GM12872 (cell line): Measurements from ENCODE around the gene TIAM1.

Experiments used
- CTCF ChIP-seq: IDR thresholded peaks from 3 replicates; pipeline ENCODE4 v1.5.1; 2011; ENCODE audit warnings: low read depth, mild to moderate bottlenecking, low read length, moderate library complexity; ENCODE audit not compliant: insufficient read depth

The TIAM1 gene

GRCh38 chr21:31310750-31311149, 33.3 kb downstream of the TIAM1 start:
- TF ChIP-seq CTCF = no peak

- no peak for TF ChIP-seq CTCF
These were observed 35.5 kb downstream of the TIAM1 start for GRCh38 chr21:31308584-31308983.

GRCh38 chr21:31305888-31306287, 38.2 kb downstream of the TIAM1 start:
- no peak for TF ChIP-seq CTCF

- no peak for TF ChIP-seq CTCF
These were observed 44.5 kb downstream of the TIAM1 start for GRCh38 chr21:31299291-31300147.

- no peak for TF ChIP-seq CTCF
These were observed 45.3 kb downstream of the TIAM1 start for GRCh38 chr21:31298618-31299269.

GRCh38 chr21:31297806-31298205, 46.3 kb downstream of the TIAM1 start:
- TF ChIP-seq CTCF = no peak

- TF ChIP-seq CTCF = no peak
These were observed 48.4 kb downstream of the TIAM1 start for GRCh38 chr21:31295676-31296075.
